Activated CD4-positive, CD25-positive, alpha-beta regulatory T cell treated with anti-CD3 and anti-CD28 coated beads, Interleukin-2, amount 50 U/mL, for 72 hours (primary cell): Measurements from ENCODE around the gene ISLR.

Experiments used
- DNase-seq: peaks from one replicate; pipeline ENCODE4 v3.0.0; 2021

ISLR gene

GRCh38 chr15:74197176-74197965 lies 23.9 kb downstream of the ISLR start:
- no peak for DNase-seq

GRCh38 chr15:74199297-74199652 lies 25.8 kb downstream of the ISLR start:
- DNase-seq: no peak

- no peak for DNase-seq
These were observed 26.9 kb downstream of the ISLR start for GRCh38 chr15:74200412-74200815.

- DNase-seq: no peak
These were observed 27.4 kb downstream of the ISLR start for GRCh38 chr15:74200871-74201419.

- no peak for DNase-seq
These were observed 28.4 kb downstream of the ISLR start for GRCh38 chr15:74201710-74202420.

GRCh38 chr15:74202452-74203401 lies 29.2 kb downstream of the ISLR start, which contains the start of gene STRA6:
Gene STRA6 (minus strand): TSS chr15:74202787. CDS start chr15:74202267, 520 bp downstream.
- DNase-seq: no peak

GRCh38 chr15:74203914-74204431 lies 30.5 kb downstream of the ISLR start:
- no peak for DNase-seq

GRCh38 chr15:74205582-74205947 lies 32.1 kb downstream of the ISLR start:
- DNase-seq: no peak

- DNase-seq: no peak
These were observed 33.3 kb downstream of the ISLR start for GRCh38 chr15:74206801-74207281.

GRCh38 chr15:74207652-74208440 lies 34.3 kb downstream of the ISLR start:
- no peak for DNase-seq

- DNase-seq: no peak
These were observed 35.0 kb downstream of the ISLR start for GRCh38 chr15:74208496-74208895.

GRCh38 chr15:74208901-74209559 lies 35.5 kb downstream of the ISLR start:
- no peak for DNase-seq

- DNase-seq: no peak
These were observed 36.0 kb downstream of the ISLR start for GRCh38 chr15:74209560-74209958.

GRCh38 chr15:74209997-74210671 lies 36.6 kb downstream of the ISLR start:
- DNase-seq: no peak

GRCh38 chr15:74210729-74211128 lies 37.2 kb downstream of the ISLR start:
- no peak for DNase-seq

- DNase-seq: no peak
These were observed 38.1 kb downstream of the ISLR start for GRCh38 chr15:74211656-74212055.

- DNase-seq: no peak
These were observed 39.0 kb downstream of the ISLR start for GRCh38 chr15:74212494-74212893.

- DNase-seq: no peak
These were observed 40.4 kb downstream of the ISLR start for GRCh38 chr15:74213858-74214284.

- no peak for DNase-seq
These were observed 41.0 kb downstream of the ISLR start for GRCh38 chr15:74214324-74215021.

- DNase-seq: no peak
These were observed 42.4 kb downstream of the ISLR start for GRCh38 chr15:74215958-74216357.
